Cardiac fibroblast (primary cell): Measurements from ENCODE around the gene ATP10D.

Source experiments
- DNase-seq, 2 donors: peaks; one replicate each; pipeline versions ENCODE4 v3.0.0 to v3.0.0-alpha.2; 2010; ENCODE audit warnings: low read depth in 2 of 2
- H3K4me3 ChIP-seq, 2 donors: replicated peaks in 1 of 2; 1 replicate in 1 of 2; 2 replicates in 1 of 2; pipeline ENCODE4 v1.5.1; 2011; ENCODE audit warnings: low read depth in 2 of 2, low read length in 2 of 2, mild to moderate bottlenecking in 2 of 2, moderate library complexity in 1 of 2
- TF ChIP-seq, protein P1 (sequence below): IDR thresholded peaks from one replicate; pipeline ENCODE4 v1.5.1; 2011; ENCODE audit warnings: low read depth, mild to moderate bottlenecking, low read length, inconsistent platforms

Gene ATP10D

DNA sequence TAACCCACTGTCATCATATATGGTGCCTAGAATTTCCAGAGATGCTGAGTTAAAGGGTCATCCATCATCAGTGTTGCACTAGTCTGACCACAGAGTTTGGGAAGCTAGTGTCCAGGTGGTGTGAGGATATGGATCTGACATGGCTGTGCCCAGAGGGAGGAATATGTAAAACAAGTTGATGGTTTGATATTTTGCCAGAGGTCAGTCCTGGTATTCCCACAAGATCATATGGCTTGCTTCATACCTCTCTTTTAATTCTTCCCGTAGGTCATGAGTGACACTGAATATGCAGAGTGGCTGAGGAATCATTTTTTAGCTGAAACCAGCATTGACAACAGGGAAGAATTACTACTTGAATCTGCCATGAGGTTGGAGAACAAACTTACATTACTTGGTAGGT is 75.6 kb downstream of the ATP10D start:
- DNase-seq: no peak
- TF ChIP-seq, protein P1, sequence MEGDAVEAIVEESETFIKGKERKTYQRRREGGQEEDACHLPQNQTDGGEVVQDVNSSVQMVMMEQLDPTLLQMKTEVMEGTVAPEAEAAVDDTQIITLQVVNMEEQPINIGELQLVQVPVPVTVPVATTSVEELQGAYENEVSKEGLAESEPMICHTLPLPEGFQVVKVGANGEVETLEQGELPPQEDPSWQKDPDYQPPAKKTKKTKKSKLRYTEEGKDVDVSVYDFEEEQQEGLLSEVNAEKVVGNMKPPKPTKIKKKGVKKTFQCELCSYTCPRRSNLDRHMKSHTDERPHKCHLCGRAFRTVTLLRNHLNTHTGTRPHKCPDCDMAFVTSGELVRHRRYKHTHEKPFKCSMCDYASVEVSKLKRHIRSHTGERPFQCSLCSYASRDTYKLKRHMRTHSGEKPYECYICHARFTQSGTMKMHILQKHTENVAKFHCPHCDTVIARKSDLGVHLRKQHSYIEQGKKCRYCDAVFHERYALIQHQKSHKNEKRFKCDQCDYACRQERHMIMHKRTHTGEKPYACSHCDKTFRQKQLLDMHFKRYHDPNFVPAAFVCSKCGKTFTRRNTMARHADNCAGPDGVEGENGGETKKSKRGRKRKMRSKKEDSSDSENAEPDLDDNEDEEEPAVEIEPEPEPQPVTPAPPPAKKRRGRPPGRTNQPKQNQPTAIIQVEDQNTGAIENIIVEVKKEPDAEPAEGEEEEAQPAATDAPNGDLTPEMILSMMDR: no peak
- no peak overlapping the region for H3K4me3 ChIP-seq

DNA sequence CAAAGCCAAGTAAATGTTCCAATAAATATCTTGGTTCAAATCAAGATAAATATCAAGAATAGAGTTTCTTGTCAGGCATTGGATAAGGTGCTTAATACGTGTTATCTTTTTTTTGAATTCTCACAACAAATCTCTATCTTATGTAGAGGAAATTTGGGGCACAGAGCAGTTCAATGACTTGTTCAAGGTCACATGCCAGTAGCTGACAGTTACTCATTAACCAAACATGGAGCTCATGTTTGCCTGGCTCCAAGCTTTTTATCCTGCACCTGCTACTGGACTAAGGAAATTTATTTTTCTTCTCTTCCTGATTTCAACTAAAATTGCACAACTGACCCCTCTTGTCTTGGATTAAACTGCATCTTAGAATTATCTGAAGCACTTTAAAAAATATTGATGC is 76.3 kb downstream of the ATP10D start:
- TF ChIP-seq, protein P1: no peak
- H3K4me3 ChIP-seq: no peak overlapping the region
- no peak for DNase-seq

DNA sequence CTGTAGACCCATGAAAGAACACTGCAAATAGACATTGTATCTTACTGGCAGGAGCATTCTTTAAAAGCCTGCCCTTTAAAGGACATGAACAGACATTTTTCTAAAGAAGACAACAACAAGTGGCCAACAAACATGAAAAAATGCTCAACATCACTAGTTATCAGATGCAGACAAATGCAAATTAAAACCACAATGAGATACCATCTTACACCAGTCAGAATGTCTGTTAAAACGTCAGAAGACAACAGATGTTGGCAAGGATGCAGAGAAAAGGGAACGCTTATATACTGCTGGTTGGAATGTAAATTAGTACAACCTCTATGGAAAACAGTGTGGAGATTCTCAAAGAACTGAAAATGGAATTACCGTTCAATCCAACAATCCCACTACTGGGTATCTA is 77.2 kb downstream of the ATP10D start:
- no peak for DNase-seq
- TF ChIP-seq, protein P1: no peak
- no peak overlapping the region for H3K4me3 ChIP-seq

DNA sequence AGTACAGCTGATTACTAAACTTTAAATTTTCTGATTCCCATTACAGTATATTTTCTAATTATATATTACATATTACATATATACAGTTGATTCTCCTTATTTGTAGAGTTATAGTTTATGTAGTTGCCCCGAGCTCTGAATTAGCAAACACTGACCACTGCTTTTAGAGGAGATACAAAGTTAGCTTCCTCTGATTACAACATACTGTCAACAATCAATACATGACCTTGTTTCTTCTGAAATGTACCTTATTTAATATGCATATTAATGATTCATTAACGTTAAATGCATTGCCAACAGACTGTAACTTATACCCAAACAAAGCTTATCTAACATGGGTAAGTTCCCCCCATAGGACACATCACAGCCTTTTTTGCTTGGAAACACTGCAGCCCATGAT is 81.5 kb downstream of the ATP10D start:
- H3K4me3 ChIP-seq: no peak overlapping the region
- DNase-seq: no peak
- TF ChIP-seq, protein P1: no peak

DNA sequence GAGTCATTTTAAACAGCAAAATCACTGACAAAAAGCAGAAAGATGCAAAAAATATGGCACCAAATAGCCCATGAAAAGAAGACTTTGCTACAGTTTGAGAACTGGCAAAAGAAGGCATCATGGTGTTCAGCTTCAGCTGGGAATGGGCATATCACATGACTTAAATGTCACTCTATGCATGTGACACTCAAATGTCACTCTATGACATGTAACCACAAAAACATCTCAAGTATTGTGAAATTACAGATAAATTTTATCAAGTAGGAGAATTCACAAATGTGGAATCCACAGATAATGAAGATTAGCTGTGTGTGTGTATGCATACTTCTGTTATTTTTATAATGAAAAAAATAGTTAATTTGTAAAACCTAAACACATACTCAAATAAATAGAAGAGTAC is 81.9 kb downstream of the ATP10D start:
- no peak overlapping the region for H3K4me3 ChIP-seq
- TF ChIP-seq, protein P1: no peak
- DNase-seq: no peak

DNA sequence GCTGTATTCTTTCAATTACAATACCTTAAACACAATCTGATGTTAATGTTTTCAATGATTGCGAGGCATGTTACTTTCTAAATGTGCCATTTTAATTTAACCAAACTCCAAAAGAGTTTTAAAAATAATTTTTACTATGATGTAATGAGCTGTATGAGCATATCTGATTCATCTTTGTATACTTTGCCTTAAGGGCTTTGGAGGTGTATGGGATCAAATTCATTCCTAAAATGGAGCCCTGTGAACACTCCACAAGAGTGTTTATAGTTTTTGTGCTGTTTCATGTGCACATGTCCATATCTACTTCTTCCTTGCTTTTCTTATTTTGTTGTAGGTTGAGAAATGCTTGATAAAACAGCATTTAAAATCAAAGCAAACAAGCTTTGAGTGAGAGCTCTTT is 82.4 kb downstream of the ATP10D start:
- no peak overlapping the region for H3K4me3 ChIP-seq
- TF ChIP-seq, protein P1: no peak
- DNase-seq: no peak

DNA sequence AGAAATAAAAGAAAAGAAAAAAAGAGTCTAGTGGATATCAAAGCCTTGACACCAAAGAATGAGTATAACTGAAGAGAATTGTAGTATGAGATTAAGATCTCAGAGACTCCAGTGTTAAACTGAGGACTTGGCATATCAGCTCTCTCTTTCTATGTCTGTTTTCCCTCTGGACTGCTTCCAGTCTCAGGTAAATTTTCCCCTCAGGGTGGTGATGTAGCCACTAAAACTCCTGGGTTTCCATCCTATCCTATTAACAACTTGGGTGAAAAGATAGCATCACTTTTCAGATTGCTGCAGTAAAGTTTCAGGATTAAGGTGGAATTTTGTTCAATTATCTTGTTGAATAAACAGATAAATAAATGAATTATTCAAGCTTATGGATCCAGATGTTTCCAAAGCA is 85.7 kb downstream of the ATP10D start:
- TF ChIP-seq, protein P1: no peak
- DNase-seq: no peak
- H3K4me3 ChIP-seq: no peak overlapping the region
